GM18507 (cell line): ENCODE results near the gene LMBR1.
A peak's percentile ranks its signal among the peaks of the same experiment; 100 is the strongest.

Experiments
- DNase-seq: peaks from one replicate; pipeline ENCODE4 v3.0.0; 2011; ENCODE audit warnings: low read depth; ENCODE audit not compliant: insufficient read length; ENCODE audit errors: extremely low spot score
- FAIRE-seq: peaks from 2 replicates; lab custom pipeline; 2011; peaks lifted over from hg19 to GRCh38; lab: Jason Lieb, UNC

The LMBR1 gene

DNA sequence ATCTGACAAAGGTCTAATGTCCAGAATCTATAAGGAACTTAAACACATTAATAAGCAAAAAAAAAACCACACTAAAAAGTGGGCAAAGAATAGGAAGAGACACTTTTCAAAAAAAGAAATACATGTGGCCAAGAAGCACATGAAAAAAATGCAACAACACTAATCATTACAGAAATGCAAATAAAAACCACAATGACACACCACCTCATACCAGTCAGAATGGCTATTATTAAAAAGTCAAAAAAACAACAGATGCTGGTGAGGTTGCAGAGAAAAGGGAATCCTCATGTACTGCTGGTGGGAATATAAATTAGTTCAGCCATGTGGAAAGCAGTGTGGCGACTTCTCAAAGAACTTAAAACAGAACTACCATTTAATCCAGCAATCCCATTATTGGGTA, 119.0 kb downstream of the LMBR1 start:
- FAIRE-seq: peak; percentile 76
- no peak for DNase-seq

- DNase-seq: no peak
- peak; percentile 18 for FAIRE-seq
Measured at GRCh38 chr7:156772725-156773124, 120.3 kb downstream of the LMBR1 start.

DNA sequence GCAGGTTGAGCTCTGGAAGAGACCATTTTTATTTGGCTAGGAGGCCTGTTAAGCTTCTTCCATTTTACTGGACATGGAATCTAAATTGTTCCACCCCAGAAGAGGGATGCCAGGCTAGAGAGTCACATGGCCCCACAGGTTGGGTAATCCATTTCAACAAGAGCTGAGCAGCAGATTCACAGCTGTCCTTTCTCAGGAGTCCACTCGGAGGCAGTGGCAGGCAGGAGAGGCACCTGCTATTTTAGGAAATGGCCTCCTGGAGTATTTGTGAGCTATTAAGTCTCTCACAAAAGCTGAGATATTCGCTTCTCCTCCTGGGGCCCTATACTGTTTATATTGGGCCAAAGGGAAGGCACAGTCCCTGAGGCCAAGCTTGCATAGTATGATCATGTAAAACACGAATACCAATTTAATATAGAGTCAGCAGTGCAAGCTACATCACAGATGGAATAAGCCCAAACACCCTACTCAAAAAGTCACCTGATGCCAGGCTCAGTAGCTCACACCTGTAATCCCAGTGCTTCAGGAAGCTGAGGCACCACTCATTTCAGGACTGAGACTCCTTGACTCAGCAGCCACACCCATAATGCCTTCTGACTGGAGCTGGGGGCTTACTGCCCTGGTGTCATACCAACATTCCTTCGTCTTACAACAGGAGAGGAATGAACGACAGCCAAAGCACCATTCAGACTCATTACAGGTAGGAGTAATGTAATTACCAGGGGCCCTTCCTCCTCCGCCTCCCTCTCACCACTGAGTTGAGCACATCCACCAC, 124.1 kb downstream of the LMBR1 start:
- DNase-seq (no peak), FAIRE-seq (no peak)

DNA sequence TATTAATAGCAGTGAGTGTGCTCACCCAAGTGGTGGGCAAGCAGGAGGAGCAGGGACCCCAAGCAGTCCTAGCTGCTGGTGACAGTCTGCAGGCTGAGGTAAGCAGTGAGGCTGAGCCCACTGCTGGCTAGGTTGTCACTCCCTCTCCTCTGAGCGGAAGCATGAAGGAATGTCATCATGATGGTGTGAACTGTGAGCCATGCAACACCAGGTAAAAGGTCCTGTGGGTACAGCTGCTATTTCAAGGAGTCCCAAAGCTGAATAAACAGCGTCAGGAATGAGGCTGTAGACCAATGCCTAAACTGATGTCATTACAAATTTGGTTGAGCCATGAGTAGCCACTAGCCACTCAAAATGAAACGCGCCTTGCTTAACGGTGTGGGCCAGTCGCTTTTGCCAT, 126.3 kb downstream of the LMBR1 start:
- FAIRE-seq: no peak
- DNase-seq: no peak

- FAIRE-seq (no peak), DNase-seq (no peak)
Measured at GRCh38 chr7:156765901-156766656, 126.9 kb downstream of the LMBR1 start.

DNA sequence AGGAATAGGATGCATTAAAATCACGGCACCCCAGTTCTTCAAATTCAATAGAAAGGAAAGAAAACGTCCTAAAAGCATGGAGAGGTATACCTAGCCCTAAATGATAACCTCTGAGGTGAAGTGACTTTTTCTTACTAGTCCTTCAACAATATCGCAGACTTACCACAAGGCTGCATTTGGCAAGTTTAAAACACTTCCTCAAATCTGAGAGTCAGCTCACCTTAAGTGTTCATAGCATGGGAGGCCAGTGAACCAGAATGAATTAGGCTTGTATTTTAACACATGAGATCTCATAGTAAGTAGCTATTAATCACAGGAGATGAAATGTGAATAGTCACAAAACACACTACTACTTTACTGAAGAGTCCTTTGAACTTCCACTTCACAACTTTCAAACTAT, 128.2 kb downstream of the LMBR1 start:
- FAIRE-seq: no peak

DNA sequence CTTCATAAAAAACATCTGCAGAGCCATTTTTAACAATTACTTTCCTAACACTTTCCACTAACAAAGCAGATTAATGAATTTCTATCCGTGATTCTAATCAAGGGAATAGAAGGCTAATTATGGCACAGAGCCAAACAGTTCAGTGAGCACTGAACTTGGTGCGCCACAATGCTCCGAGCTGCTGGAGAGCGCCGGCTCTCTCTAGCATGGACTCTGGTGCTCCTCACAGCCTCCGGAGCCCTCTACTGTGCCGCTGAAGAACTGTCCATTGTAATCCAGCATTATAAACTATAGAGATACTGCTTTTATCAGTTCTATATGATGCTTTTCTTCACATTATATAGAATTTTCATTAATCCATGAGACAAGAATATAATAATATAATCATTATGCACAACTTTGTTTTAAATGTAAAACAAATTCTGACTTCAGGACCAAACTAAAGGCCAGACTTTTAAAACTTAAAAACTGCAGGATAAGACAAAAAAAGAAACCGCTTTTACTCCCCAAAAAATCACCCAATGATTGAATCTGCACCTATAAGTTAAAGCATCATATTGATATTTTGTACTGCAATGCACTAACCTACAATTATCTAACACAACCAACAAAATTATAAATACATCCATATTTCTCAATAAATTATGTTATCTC, 128.8 kb downstream of the LMBR1 start:
- FAIRE-seq: no peak
- DNase-seq: no peak

More for the DNA sequence above, 128.2 kb downstream of the LMBR1 start:
- no peak for DNase-seq

DNA sequence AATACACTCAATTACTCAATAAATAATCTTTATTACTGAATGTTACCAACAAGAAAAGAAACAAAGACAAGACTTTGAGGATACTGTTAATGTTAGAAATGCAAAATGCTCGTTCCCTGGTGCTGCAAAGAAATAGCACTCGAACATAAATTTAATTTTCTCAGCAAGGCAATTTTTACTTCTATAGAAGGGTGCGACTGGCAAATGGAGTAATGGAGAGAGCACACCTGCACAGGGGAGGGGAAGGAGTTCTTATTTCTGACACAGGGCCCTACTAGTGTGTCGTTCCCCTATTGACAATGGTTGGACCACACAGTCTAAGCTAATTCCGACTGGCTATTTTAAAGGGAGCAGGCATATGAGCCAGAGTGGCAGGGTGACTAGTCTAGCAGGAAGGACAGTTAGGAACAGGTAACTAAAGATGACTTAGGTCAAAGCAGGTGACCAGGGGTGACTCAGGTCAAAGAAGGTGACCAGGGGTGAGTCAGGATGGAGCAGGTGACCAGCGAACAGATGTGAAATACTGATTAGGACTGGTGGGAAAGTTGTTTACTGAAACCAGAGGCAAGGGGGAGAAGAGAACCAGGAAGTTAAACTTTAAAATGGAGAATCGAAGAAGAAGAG, 133.3 kb downstream of the LMBR1 start:
- no peak for DNase-seq
- no peak for FAIRE-seq

DNA sequence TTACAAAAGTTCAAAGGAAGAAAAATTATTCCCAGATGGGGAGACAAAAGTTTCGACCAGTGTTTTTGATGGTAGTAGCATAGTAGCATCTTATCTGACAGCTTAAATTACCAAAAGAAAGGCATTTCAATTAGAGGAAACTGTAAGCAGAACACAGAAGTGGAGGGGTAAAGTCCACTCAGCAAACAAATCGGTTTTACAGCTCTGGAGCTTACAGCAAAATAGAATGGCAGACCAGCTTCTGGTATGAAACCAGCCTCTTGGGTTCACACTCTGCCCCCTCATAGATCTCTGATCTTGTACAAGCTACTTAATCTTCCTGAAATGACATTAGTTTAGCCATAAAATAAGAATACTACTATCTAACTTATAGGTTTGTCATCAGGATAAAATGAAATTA, 133.8 kb downstream of the LMBR1 start:
- FAIRE-seq: no peak
- no peak for DNase-seq

- DNase-seq (no peak), FAIRE-seq (no peak)
Measured at GRCh38 chr7:156754201-156754600, 138.8 kb downstream of the LMBR1 start.

- DNase-seq: no peak
- no peak for FAIRE-seq
Measured at GRCh38 chr7:156753630-156754029, 139.4 kb downstream of the LMBR1 start.

- no peak for FAIRE-seq
- no peak for DNase-seq
Measured at GRCh38 chr7:156753229-156753560, 139.8 kb downstream of the LMBR1 start.

DNA sequence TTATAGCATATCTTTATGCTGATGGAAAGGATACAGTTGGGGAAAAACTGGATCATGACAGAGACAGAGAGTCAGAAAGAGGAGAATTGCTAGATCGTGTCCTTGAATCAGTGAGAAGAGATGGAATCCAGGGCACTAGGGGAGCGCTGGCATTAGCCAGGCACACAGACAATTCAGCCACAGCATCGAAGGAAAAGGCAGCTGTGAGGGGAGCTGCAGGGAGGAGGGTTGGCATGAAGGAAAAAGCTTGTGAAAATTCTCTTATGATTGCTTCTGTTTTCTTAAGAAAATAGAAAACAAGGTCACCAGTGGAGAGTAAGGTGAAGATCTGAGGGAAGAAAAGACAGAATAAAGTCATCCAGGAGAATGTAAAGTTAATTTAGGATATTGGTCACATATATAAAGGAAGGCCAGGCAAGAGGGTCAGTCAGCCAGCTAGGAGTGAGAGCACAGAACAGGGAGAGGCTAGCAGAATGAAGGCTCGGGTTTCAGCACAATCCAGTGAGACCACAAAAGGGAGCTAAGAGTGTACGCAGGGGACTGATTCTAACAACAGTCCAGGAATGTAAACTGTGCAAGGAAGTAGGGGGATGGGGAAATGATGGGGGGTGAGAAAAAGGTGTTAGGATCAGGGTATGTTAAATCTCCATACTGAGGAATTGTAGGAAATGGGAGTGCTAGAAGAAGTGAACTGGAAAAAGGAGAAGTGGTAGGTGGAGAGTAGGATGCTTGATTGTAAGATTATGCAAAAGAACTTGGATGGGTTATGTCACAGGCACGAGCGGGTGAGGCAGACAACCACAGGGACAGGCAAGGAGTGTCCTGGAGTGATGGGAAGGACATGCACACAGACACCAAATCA, 140.4 kb downstream of the LMBR1 start:
- no peak for FAIRE-seq

DNA sequence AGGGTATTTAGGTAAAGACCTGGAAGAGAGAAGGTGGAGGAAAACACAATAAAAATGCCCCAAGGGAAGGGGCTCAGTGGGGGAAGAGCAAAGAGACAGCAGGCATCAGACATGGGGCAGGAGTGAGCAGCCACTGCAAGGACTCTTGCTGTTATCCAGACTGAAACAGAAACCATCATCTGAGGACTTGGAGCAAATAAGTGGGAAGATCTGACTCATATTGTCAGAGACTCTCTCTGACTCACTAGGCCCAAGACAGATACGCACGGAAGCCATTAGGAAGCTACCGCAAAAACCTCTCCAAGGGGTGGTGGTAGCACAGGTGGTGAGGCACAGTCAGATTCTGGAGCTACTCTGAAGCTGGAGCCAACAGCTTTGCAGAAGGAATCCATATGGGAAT, 141.7 kb downstream of the LMBR1 start:
- FAIRE-seq (no peak), DNase-seq (no peak)

More for the DNA sequence above, 140.4 kb downstream of the LMBR1 start:
- no peak for DNase-seq

DNA sequence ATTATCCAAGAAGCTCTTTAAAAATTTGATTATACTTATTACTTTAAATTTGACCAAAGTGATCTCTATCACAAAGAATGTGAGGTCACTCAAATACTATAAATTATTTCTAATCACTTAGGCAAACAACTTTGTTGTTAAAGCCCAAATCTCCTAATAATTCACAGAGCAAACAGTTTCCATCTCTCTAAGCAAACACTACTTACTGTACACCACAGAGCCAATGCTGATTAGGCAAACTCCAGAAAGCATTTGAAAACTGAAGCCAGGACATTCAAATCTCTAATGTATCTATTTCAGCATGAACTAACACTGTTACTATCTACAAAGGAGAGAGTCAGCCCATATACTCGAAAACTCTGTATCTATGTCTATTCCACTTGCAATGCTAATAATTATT, 145.3 kb downstream of the LMBR1 start:
- DNase-seq: no peak
- no peak for FAIRE-seq

DNA sequence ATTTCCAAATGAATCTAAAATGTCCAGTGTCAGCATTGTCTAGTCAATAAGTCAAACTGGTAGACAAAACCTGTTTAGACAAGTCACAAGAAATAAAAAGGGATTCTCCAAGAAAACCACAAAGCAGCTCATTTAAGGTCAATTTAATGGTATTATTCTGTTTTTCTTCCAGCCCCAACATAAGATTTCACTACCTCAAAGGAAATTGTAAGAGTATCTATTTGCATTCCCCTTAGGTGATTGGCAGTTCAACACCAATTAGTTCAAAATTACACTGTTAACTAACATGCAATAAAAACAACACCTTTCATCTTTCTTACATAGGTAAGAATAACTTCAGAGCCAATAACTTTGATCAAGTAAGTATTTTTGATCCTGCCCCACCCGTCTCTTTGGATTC, 146.1 kb downstream of the LMBR1 start:
- DNase-seq: no peak
- no peak for FAIRE-seq

DNA sequence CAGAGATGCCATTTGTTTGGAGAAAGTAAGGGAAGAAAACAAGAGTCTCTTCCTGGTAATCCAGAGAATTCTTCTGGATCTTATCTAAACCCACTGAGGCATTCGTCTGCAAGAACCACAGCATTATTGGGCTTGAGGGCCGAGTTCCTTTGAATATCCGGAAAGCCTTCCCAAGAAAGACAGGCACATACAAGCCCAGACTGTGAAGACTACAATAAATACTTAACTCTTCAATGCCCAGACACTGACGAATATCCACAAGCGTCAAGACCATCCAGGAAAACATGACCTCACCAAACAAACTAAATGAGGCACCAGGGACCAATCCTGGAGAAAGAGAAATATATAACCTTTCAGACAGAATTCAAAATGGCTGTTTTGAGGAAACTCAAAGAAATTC, 153.4 kb downstream of the LMBR1 start:
- FAIRE-seq (no peak), DNase-seq (no peak)

DNA sequence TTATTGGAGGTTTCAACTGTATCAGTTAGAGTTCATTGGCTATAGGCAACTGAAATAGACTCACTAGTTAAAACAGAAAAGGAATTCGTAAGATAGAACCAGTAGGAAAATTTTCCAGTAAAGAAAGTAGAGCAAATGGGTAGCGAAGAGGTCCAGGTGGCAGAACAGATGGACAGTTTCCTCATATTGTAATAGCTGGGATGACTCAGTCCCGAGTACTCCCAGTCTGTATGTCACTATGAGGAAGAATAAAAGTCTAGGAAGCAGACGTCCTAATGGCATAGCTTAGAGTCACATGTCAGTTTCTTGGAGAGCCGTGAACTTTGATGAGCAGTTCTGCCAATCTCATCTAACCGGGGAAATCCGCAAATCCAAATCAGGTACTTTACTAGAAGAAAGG, 157.1 kb downstream of the LMBR1 start:
- DNase-seq (no peak), FAIRE-seq (no peak)

- FAIRE-seq (no peak), DNase-seq (no peak)
Measured at GRCh38 chr7:156733638-156734037, 159.3 kb downstream of the LMBR1 start.
